GM21619 (cell line): ENCODE measurements around the gene TPCN1.

ENCODE experiments used
- ATAC-seq: cut with Tn5 transposase; IDR thresholded peaks from one replicate; pipeline ENCODE4 v1.9.1; 2021; ENCODE audit not compliant: unreplicated experiment

The TPCN1 gene

GRCh38 chr12:113239811-113240331, 18.6 kb downstream of the TPCN1 start:
- no peak for ATAC-seq

- ATAC-seq = no peak
These were observed 19.1 kb downstream of the TPCN1 start for GRCh38 chr12:113240395-113240794.

GRCh38 chr12:113241191-113242025, 20.1 kb downstream of the TPCN1 start:
- ATAC-seq = no peak

- ATAC-seq = no peak
These were observed 20.8 kb downstream of the TPCN1 start for GRCh38 chr12:113242026-113242418.

- ATAC-seq = no peak
These were observed 21.3 kb downstream of the TPCN1 start for GRCh38 chr12:113242560-113242959.

GRCh38 chr12:113244047-113244460, 22.8 kb downstream of the TPCN1 start:
- no peak for ATAC-seq

GRCh38 chr12:113244478-113244958, 23.3 kb downstream of the TPCN1 start:
- ATAC-seq = no peak

GRCh38 chr12:113245695-113246477, 24.6 kb downstream of the TPCN1 start:
- no peak for ATAC-seq

- ATAC-seq = no peak
These were observed 25.3 kb downstream of the TPCN1 start for GRCh38 chr12:113246478-113247122.

- no peak for ATAC-seq
These were observed 26.1 kb downstream of the TPCN1 start for GRCh38 chr12:113247123-113248050.

- no peak for ATAC-seq
These were observed 27.0 kb downstream of the TPCN1 start for GRCh38 chr12:113248051-113248825.

GRCh38 chr12:113248842-113249435, 27.7 kb downstream of the TPCN1 start:
- no peak for ATAC-seq

GRCh38 chr12:113249546-113249945, 28.3 kb downstream of the TPCN1 start:
- ATAC-seq = no peak

- ATAC-seq = no peak
These were observed 28.8 kb downstream of the TPCN1 start for GRCh38 chr12:113250045-113250444.

GRCh38 chr12:113251404-113252070, 30.3 kb downstream of the TPCN1 start:
- ATAC-seq = no peak

GRCh38 chr12:113252494-113252893, 31.2 kb downstream of the TPCN1 start:
- ATAC-seq = no peak

GRCh38 chr12:113253532-113254285, 32.4 kb downstream of the TPCN1 start:
- ATAC-seq = no peak

GRCh38 chr12:113254298-113254697, 33.0 kb downstream of the TPCN1 start:
- ATAC-seq = no peak
